GM03348 (cell line): ENCODE results near the gene TMEM26.

Experiments used
- DNase-seq: peaks from one replicate; pipeline ENCODE4 v3.0.0; 2012; ENCODE audit warnings: low spot score

TMEM26 gene

GRCh38 chr10:61452655-61453641, at the start of gene TMEM26:
Gene TMEM26, minus strand, starts transcription at chr10:61453381. Its CDS starts 300 bp downstream, at chr10:61453081.
- peak; percentile 57 for DNase-seq

GRCh38 chr10:61500460-61500859, 47.3 kb upstream of the TMEM26 start:
- DNase-seq: no peak

GRCh38 chr10:61492364-61492995, 39.3 kb upstream of the TMEM26 start:
- DNase-seq: no peak

GRCh38 chr10:61487506-61487905, 34.3 kb upstream of the TMEM26 start:
- DNase-seq: peak; percentile 42

- no peak for DNase-seq
Observed at GRCh38 chr10:61486738-61487396, 33.7 kb upstream of the TMEM26 start.

- DNase-seq: no peak
Observed at GRCh38 chr10:61486251-61486650, 33.1 kb upstream of the TMEM26 start.

GRCh38 chr10:61481597-61481996, 28.4 kb upstream of the TMEM26 start:
- DNase-seq: no peak

GRCh38 chr10:61480208-61480607, 27.0 kb upstream of the TMEM26 start:
- no peak for DNase-seq

- DNase-seq: no peak
Observed at GRCh38 chr10:61478621-61479312, 25.6 kb upstream of the TMEM26 start.

- no peak for DNase-seq
Observed at GRCh38 chr10:61477451-61477850, 24.3 kb upstream of the TMEM26 start.

- DNase-seq: no peak
Observed at GRCh38 chr10:61476529-61476928, 23.3 kb upstream of the TMEM26 start.

GRCh38 chr10:61475449-61475873, 22.3 kb upstream of the TMEM26 start:
- peak; percentile 61 for DNase-seq

- no peak for DNase-seq
Observed at GRCh38 chr10:61472090-61472674, 19.0 kb upstream of the TMEM26 start.

GRCh38 chr10:61471491-61471890, 18.3 kb upstream of the TMEM26 start:
- no peak for DNase-seq

- no peak for DNase-seq
Observed at GRCh38 chr10:61470740-61471139, 17.6 kb upstream of the TMEM26 start.

GRCh38 chr10:61465901-61466632, 12.9 kb upstream of the TMEM26 start:
- peak; percentile 8 for DNase-seq

- no peak for DNase-seq
Observed at GRCh38 chr10:61465171-61465496, 12.0 kb upstream of the TMEM26 start.

- peak; percentile 36 for DNase-seq
Observed at GRCh38 chr10:61464461-61465170, 11.4 kb upstream of the TMEM26 start.

- peak; percentile 40 for DNase-seq
Observed at GRCh38 chr10:61463035-61463909, 10.1 kb upstream of the TMEM26 start.
